Liver (tissue), 3 donors: ENCODE results near the gene ESPN.

Experiments
- CTCF ChIP-seq: fragments of 150-350 bp; IDR thresholded peaks from 2 replicates; pipeline ENCODE4 v1.5.1; 2017; ENCODE audit warnings: improper control_type of control experiment, low read depth, low read length; ENCODE audit not compliant: missing input control
- SP1 ChIP-seq: IDR thresholded peaks from 2 replicates; pipeline ENCODE4 v1.6.1; 2018; ENCODE audit warnings: antibody characterized with exemption, mild to moderate bottlenecking
- donor health status: healthy.
- donor health status: healthy.

- no peak for TF ChIP-seq SP1
- TF ChIP-seq CTCF: peak; percentile 86
Measured at GRCh38 chr1:6438047-6438525, 13.5 kb downstream of the ESPN start.
